HepG2 (cell line): ENCODE data around the gene ANXA10. TPM values are rescaled to one million over a fixed set of nuclear protein-coding genes. Genes with fewer than 3 reads are reported as not detected.
"Not testable (repeated sequence)": the region's sequence is repeated elsewhere in the genome, so short reads cannot be mapped to it uniquely, and the experiment has no call there.

Experiments used
- ATAC-seq: fragments of 200-7000 bp; cut with Tn5 transposase; 3 replicates; pipeline ENCODE4 v1.9.1; 2020; ENCODE audit warnings: mild to moderate bottlenecking, moderate library complexity
- BruUV-seq: library from RNA; stranded (reverse); fragments of 400-500 nt; replicated peaks from 2 replicates; lab custom pipeline; 2021; lab: Mats Ljungman, UMichigan
- CTCF ChIA-PET: fragments of 300-600 bp; formaldehyde crosslinking; extraction: SDS; loops from one replicate; lab custom pipeline; 2021; ENCODE audit warnings: low total read pairs, inconsistent platforms, low intra/inter-chr PET ratio; lab: Yijun Ruan, JAX
- POLR2A ChIA-PET: fragments of 350-600 bp; sonication (Branson Sonifier 250); formaldehyde crosslinking; loops from one replicate; lab custom pipeline; 2020; ENCODE audit warnings: antibody characterized with exemption, inconsistent platforms; lab: Yijun Ruan, JAX
- DNase-seq: peaks from one replicate; pipeline ENCODE4 v3.0.0-alpha.2; 2015; ENCODE audit warnings: low spot score
- FAIRE-seq: peaks from 3 replicates; lab custom pipeline; 2011; peaks lifted over from hg19 to GRCh38; lab: Jason Lieb, UNC
- H2AFZ ChIP-seq: one replicate; pipeline ENCODE4 v1.6.1; 2011; ENCODE audit warnings: low read length, inconsistent platforms
- H3K27ac ChIP-seq: fragments of 300-600 bp; 3 replicates; pipeline ENCODE4 v1.8.0; 2011; ENCODE audit warnings: mixed run types, mild to moderate bottlenecking, mixed read lengths, low read length, inconsistent platforms; ENCODE audit not compliant: insufficient read depth; ENCODE audit errors: extremely low read length
- H3K27me3 ChIP-seq, 2 experiments: fragments of 200-600 bp in 1 of 2; 2 replicates in 1 of 2; 3 replicates in 1 of 2; pipeline versions ENCODE4 v1.6.0 to v1.8.0; 2011; ENCODE audit warnings: low read length in 2 of 2, mild to moderate bottlenecking in 2 of 2, moderate library complexity in 2 of 2, inconsistent platforms in 1 of 2; ENCODE audit not compliant: insufficient read depth in 2 of 2, control insufficient read depth in 1 of 2
- H3K36me3 ChIP-seq, 2 experiments: fragments of 200-600 bp in 1 of 2; replicated peaks in 1 of 2; 2 replicates in 1 of 2; 3 replicates in 1 of 2; pipeline versions ENCODE4 v1.5.1 to v1.8.0; 2011; ENCODE audit warnings: low read length in 2 of 2, inconsistent platforms in 1 of 2; ENCODE audit not compliant: insufficient read depth in 2 of 2, control insufficient read depth in 1 of 2
- H3K4me1 ChIP-seq: 2 replicates; pipeline ENCODE4 v1.5.1; 2012; ENCODE audit warnings: low read length, inconsistent platforms; ENCODE audit not compliant: insufficient read depth
- H3K4me2 ChIP-seq: 2 replicates; pipeline ENCODE4 v1.6.0; 2011; ENCODE audit warnings: low read depth, low read length, inconsistent platforms
- H3K4me3 ChIP-seq, 3 experiments: fragments of 200-600 bp in 1 of 3; sonication (generic), shearing (Covaris generic) in 1 of 3; replicated peaks in 1 of 3; 2 replicates each; pipeline ENCODE4 v1.5.1; 2011 to 2016; ENCODE audit warnings: low read length in 3 of 3, inconsistent platforms in 2 of 3, low read depth in 2 of 3, mild to moderate bottlenecking in 2 of 3, control low read depth in 1 of 3, mixed read lengths in 1 of 3; ENCODE audit not compliant: insufficient read depth in 1 of 3
- H3K79me2 ChIP-seq: one replicate; pipeline ENCODE4 v1.6.1; 2011; ENCODE audit warnings: low read length, inconsistent platforms; ENCODE audit not compliant: insufficient read depth
- H3K9ac ChIP-seq: 2 replicates; pipeline ENCODE4 v1.6.0; 2011; ENCODE audit warnings: mild to moderate bottlenecking, low read depth, low read length, inconsistent platforms; ENCODE audit not compliant: insufficient read depth
- H3K9me3 ChIP-seq: 2 replicates; pipeline ENCODE4 v1.5.1; 2012; ENCODE audit warnings: mild to moderate bottlenecking, low read length
- H4K20me1 ChIP-seq: 2 replicates; pipeline ENCODE4 v1.6.0; 2011; ENCODE audit warnings: inconsistent platforms, mild to moderate bottlenecking, low read length, moderate library complexity; ENCODE audit not compliant: insufficient read depth
- MAFF ChIP-seq: IDR thresholded peaks from 2 replicates; pipeline ENCODE4 v1.6.1; 2011; ENCODE audit warnings: low read depth, low read length, improper control_type of control experiment
- MAFK ChIP-seq, 2 experiments: IDR thresholded peaks in 1 of 2; conservative IDR thresholded peaks in 1 of 2; 2 replicates each; pipeline ENCODE4 v1.6.1; 2011; ENCODE audit warnings: improper control_type of control experiment in 2 of 2, low read length in 2 of 2
- NFE2L2 ChIP-seq: fragments of 150-350 bp; IDR thresholded peaks from 2 replicates; pipeline ENCODE4 v1.6.1; 2014; ENCODE audit warnings: low read length
- RERE ChIP-seq: IDR thresholded peaks from 2 replicates; pipeline ENCODE4 v1.6.1; 2016; ENCODE audit warnings: low read depth, missing genetic modification reagents, missing compliant biosample characterization
- ZNF616 ChIP-seq: sonication (generic); formaldehyde crosslinking; IDR thresholded peaks from 2 replicates; pipeline ENCODE4 v1.5.0; 2020; ENCODE audit warnings: low read depth, mild to moderate bottlenecking, missing genetic modification reagents
- whole genome bisulfite sequencing: methylation state at CpG from one replicate; pipeline ENCODE4 v1.1.6; 2017; ENCODE audit warnings: low lambda C conversion rate; 5-methylcytosine and 5-hydroxymethylcytosine counted together
- in situ Hi-C: cut with HindIII; loops from 2 replicates; pipeline ENCODE4 v1.10.0; 2017; ENCODE audit warnings: low pct_unique_long_range_greater_than_20kb; ENCODE audit not compliant: extremely low pct_ligation_motif_present
- intact Hi-C: fragments of 100-400 bp; cut with micrococcal nuclease; formaldehyde crosslinking; loops from one replicate; pipeline ENCODE4 v1.10.0; 2022; ENCODE audit not compliant: unreplicated experiment
- polyA plus RNA-seq, 8 experiments: library from polyadenylated mRNA; depleted of rRNA in 3 of 8; stranded (reverse) in 7 of 8; unstranded in 1 of 8; fragments of >200 nt; fragmentation: Illumina TruSeq in 4 of 8; extraction: Trizol in 4 of 8; gene quantifications; 2 replicates each; pipeline versions ENCODE4 v1.2.1 to v1.2.3, GENCODE V29; 2011 to 2016; ENCODE audit warnings: low read depth in 4 of 8, missing spikeins in 1 of 8, mixed read lengths in 1 of 8; ENCODE audit not compliant: insufficient read depth in 1 of 8
- total RNA-seq, 5 experiments: library from RNA; depleted of rRNA; stranded (reverse); fragments of >200 nt; fragmentation: Illumina TruSeq; extraction: Trizol; gene quantifications; 2 replicates each; pipeline ENCODE4 v1.2.3, GENCODE V29; 2016; ENCODE audit warnings: low read depth in 1 of 5

The ANXA10 gene
- total and polyA plus RNA-seq, 2 of the 13 experiments (the other 11 are each of a cell fraction or from before 2014, with no cell fraction given): 0.08 TPM; not detected in 1

GRCh38 chr4:168102403-168102802 lies 10.1 kb downstream of the ANXA10 start:
- no peak for ATAC-seq

GRCh38 chr4:168109527-168109926 lies 17.2 kb downstream of the ANXA10 start:
- CTCF ChIA-PET: no interaction called here
- no peak overlapping the region for H2AFZ ChIP-seq
- H3K79me2 ChIP-seq: no peaks in the 10 kb centered on the region
- peaks cover 4% of the 10 kb centered on the region; the same call in 1 of the 2 replicates for H3K9me3 ChIP-seq
- in situ Hi-C loops (no loop called here), intact Hi-C loops (no loop called here)
- no peaks in the 10 kb centered on the region; a peak in 1 of 5 replicates for H3K27me3 ChIP-seq
- no TSS peak for BruUV-seq
- H3K4me1 ChIP-seq: no peaks in the 10 kb centered on the region
- no peak overlapping the region for H3K27ac ChIP-seq
- ATAC-seq: no peak
- no peak overlapping the region for H3K4me3 ChIP-seq
- no peaks in the 10 kb centered on the region for H4K20me1 ChIP-seq
- peak; percentile 83 to 95 for TF ChIP-seq MAFK (conservative IDR thresholded peaks at IDR 0.05 in 1 of 2, IDR thresholded peaks at IDR 0.05 in 1 of 2; ENCODE audit: low read length in 2 of 2)
- peak; percentile 93 for TF ChIP-seq MAFF
- TF ChIP-seq RERE (CRISPR knock-in tag): no peak
- POLR2A ChIA-PET: no interaction called here
- no peak overlapping the region for H3K9ac ChIP-seq
- no peak for FAIRE-seq
- no peak for DNase-seq
- no peaks in the 10 kb centered on the region for H3K36me3 ChIP-seq
- H3K4me2 ChIP-seq: no peak overlapping the region

More at GRCh38 chr4:168102403-168102802, 10.1 kb downstream of the ANXA10 start:
- Histone ChIP-seq H3K79me2 (no peaks in the 10 kb centered on the region), H3K27ac (no peak overlapping the region), H3K36me3 (no peaks in the 10 kb centered on the region), H3K9me3 (peaks cover 4% of the 10 kb centered on the region; the same call in 1 of the 2 replicates), H4K20me1 (no peaks in the 10 kb centered on the region), H3K4me2 (no peak overlapping the region), H3K27me3 (no peaks in the 10 kb centered on the region), H3K9ac (no peak overlapping the region), H3K4me1 (no peaks in the 10 kb centered on the region), H2AFZ (no peak overlapping the region), H3K4me3 (no peak overlapping the region)
- ChIA-PET POLR2A (no interaction called here), CTCF (no interaction called here)
- DNase-seq (no peak), FAIRE-seq (no peak)
- 21% methylated on average over 3 of the region's 3 CpGs for WGBS
- TF ChIP-seq MAFK (conservative IDR thresholded peaks at IDR 0.05 in 1 of 2, IDR thresholded peaks at IDR 0.05 in 1 of 2; ENCODE audit: low read length in 2 of 2) (peak; percentile 30 to 32; a peak in 1 of 4 replicates), NFE2L2 (peak; percentile 78), ZNF616 (CRISPR knock-in tag) (no peak)
- in situ Hi-C loops: no loop called here
- no TSS peak for BruUV-seq
- intact Hi-C loops: no loop called here

GRCh38 chr4:168113059-168113458 lies 20.7 kb downstream of the ANXA10 start:
- H3K27me3 ChIP-seq, H3K4me3 ChIP-seq, intact Hi-C loops, POLR2A ChIA-PET, H3K79me2 ChIP-seq, CTCF ChIA-PET, H3K9me3 ChIP-seq, H3K36me3 ChIP-seq, H3K27ac ChIP-seq, H2AFZ ChIP-seq, H3K4me2 ChIP-seq, H4K20me1 ChIP-seq, in situ Hi-C loops, H3K4me1 ChIP-seq, DNase-seq, BruUV-seq, FAIRE-seq, H3K9ac ChIP-seq, ATAC-seq: not testable (repeated sequence)
- whole genome bisulfite sequencing: 0% methylated on average over 1 of the region's 1 CpG
